Measurements from ENCODE around the gene ARHGAP10. TPM values are rescaled to one million over a fixed set of nuclear protein-coding genes. Genes with fewer than 3 reads are reported as not detected.
A peak's percentile ranks its signal among the peaks of the same experiment; 100 is the strongest.

The ARHGAP10 gene
- total RNA-seq, 1 experiment from 2014 or later, result 6.1 TPM

DNA sequence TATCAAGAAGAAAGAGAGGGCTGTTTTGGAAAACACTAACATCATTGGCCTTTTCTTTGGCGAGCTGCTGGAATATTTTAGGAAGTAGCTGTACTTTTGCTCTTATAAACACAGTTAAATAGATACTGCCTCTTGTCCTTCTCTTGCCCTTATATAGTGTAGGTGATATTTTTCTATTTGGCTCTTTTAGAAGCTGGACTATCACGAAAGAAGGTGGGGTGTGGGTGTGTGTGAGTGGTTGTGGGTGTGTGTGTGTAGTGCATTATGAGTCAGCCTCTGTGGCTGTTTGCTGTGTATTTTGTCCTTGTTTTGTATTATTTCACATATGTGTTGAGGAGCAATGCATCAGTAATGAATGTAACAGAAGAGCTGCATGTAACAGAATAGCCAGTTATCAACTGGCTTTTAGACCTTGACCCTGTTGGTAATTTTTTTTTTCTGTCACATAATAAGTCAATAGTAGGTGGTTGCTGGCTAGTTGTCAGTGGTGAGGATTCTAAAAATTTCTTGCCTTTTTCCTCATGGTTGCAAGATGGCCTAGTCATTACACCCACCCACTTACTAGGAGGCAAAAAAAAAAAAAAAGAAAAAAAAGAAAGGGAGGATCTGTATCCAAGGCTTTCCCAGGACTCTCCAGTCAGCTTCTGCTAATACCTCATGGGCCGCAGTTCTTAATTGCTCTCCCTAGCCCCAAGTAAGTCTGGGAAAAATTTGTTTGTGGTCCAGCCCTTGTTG is 23.8 kb downstream of the ARHGAP10 start:
- H3K27ac Mint-ChIP-seq (ENCODE audit: unreplicated experiment), result no peak overlapping the region
- peaks cover 18% of the 10 kb centered on the region for H3K4me1 Mint-ChIP-seq (ENCODE audit: low read depth, unreplicated experiment)
- no peaks in the 10 kb centered on the region for H3K36me3 Mint-ChIP-seq (ENCODE audit: insufficient read depth, unreplicated experiment)
- CTCF ChIA-PET, result no interaction called here
- no peak for DNase-seq
- no peak overlapping the region for H3K4me3 Mint-ChIP-seq (ENCODE audit: low read depth, unreplicated experiment)
- intact Hi-C loops (cut with micrococcal nuclease; ENCODE audit: unreplicated experiment), result no loop called here
- TF ChIP-seq, protein P1, sequence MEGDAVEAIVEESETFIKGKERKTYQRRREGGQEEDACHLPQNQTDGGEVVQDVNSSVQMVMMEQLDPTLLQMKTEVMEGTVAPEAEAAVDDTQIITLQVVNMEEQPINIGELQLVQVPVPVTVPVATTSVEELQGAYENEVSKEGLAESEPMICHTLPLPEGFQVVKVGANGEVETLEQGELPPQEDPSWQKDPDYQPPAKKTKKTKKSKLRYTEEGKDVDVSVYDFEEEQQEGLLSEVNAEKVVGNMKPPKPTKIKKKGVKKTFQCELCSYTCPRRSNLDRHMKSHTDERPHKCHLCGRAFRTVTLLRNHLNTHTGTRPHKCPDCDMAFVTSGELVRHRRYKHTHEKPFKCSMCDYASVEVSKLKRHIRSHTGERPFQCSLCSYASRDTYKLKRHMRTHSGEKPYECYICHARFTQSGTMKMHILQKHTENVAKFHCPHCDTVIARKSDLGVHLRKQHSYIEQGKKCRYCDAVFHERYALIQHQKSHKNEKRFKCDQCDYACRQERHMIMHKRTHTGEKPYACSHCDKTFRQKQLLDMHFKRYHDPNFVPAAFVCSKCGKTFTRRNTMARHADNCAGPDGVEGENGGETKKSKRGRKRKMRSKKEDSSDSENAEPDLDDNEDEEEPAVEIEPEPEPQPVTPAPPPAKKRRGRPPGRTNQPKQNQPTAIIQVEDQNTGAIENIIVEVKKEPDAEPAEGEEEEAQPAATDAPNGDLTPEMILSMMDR (IDR thresholded peaks at IDR 0.05; ENCODE audit: unreplicated experiment), result no peak
- H3K27me3 Mint-ChIP-seq (ENCODE audit: unreplicated experiment), result no peaks in the 10 kb centered on the region
- no peaks in the 10 kb centered on the region for H3K9me3 Mint-ChIP-seq (ENCODE audit: low read depth, unreplicated experiment)
- BruUV-seq (replicated peaks), result no TSS peak

GRCh38 chr4:147756417-147756816 is 24.5 kb downstream of the ARHGAP10 start:
- no TSS peak for BruUV-seq (replicated peaks)
- DNase-seq, result no peak

GRCh38 chr4:147760176-147760575 is 28.3 kb downstream of the ARHGAP10 start:
- no peak overlapping the region for H3K4me3 Mint-ChIP-seq (ENCODE audit: low read depth, unreplicated experiment)
- BruUV-seq (replicated peaks), result no TSS peak
- H3K4me1 Mint-ChIP-seq (ENCODE audit: low read depth, unreplicated experiment), result peaks cover 24% of the 10 kb centered on the region
- no peaks in the 10 kb centered on the region for H3K27me3 Mint-ChIP-seq (ENCODE audit: unreplicated experiment)
- intact Hi-C loops (cut with micrococcal nuclease; ENCODE audit: unreplicated experiment), result no loop called here
- H3K9me3 Mint-ChIP-seq (ENCODE audit: low read depth, unreplicated experiment), result no peaks in the 10 kb centered on the region
- no peak overlapping the region for H3K27ac Mint-ChIP-seq (ENCODE audit: unreplicated experiment)
- peak; percentile 1 for DNase-seq
- CTCF ChIA-PET, result interaction anchor here (0.7 kb wide), 1 partner anchor 683 kb away, joined by 3 read pairs; no protein-coding TSS in a partner anchor
- no peaks in the 10 kb centered on the region for H3K36me3 Mint-ChIP-seq (ENCODE audit: insufficient read depth, unreplicated experiment)
- TF ChIP-seq, protein P1 (IDR thresholded peaks at IDR 0.05; ENCODE audit: unreplicated experiment), result no peak

More at GRCh38 chr4:147756417-147756816, 24.5 kb downstream of the ARHGAP10 start:
- Mint-ChIP-seq H3K4me3 (ENCODE audit: low read depth, unreplicated experiment) (no peak overlapping the region), H3K36me3 (ENCODE audit: insufficient read depth, unreplicated experiment) (no peaks in the 10 kb centered on the region), H3K27ac (ENCODE audit: unreplicated experiment) (no peak overlapping the region), H3K4me1 (ENCODE audit: low read depth, unreplicated experiment) (peaks cover 21% of the 10 kb centered on the region), H3K27me3 (ENCODE audit: unreplicated experiment) (no peaks in the 10 kb centered on the region), H3K9me3 (ENCODE audit: low read depth, unreplicated experiment) (no peaks in the 10 kb centered on the region)
- TF ChIP-seq, protein P1 (IDR thresholded peaks at IDR 0.05; ENCODE audit: unreplicated experiment), result no peak
- intact Hi-C loops (cut with micrococcal nuclease; ENCODE audit: unreplicated experiment), result no loop called here
- CTCF ChIA-PET, result no interaction called here

DNA sequence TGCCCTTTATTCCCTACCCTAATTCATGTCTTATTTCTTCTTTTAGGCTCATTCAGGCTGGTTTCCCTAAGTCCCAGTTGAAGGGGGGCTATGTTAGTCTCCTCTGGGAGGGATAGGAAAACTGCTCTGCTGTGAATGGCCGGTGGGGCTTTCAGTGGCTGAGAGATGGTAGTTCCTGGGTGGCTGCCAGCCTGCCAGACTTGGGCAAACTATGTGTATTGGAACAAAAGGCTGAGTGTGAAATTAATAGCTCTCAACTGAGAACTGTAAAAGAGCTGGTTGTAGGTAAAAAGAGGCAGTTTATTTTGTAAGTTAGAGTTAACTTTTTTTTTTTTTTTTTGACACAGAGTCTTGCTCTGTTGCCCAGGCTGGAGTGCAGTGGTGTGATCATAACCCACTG is 28.8 kb downstream of the ARHGAP10 start:
- peak; percentile 11 for DNase-seq
- no peak overlapping the region for H3K27ac Mint-ChIP-seq (ENCODE audit: unreplicated experiment)

More for the DNA sequence above, 28.8 kb downstream of the ARHGAP10 start:
- intact Hi-C loops (cut with micrococcal nuclease; ENCODE audit: unreplicated experiment), result no loop called here
- H3K4me1 Mint-ChIP-seq (ENCODE audit: low read depth, unreplicated experiment), result peaks cover 24% of the 10 kb centered on the region
- no peaks in the 10 kb centered on the region for H3K36me3 Mint-ChIP-seq (ENCODE audit: insufficient read depth, unreplicated experiment)
- H3K4me3 Mint-ChIP-seq (ENCODE audit: low read depth, unreplicated experiment), result no peak overlapping the region
- no TSS peak for BruUV-seq (replicated peaks)
- CTCF ChIA-PET, result no interaction called here
- no peaks in the 10 kb centered on the region for H3K9me3 Mint-ChIP-seq (ENCODE audit: low read depth, unreplicated experiment)
- TF ChIP-seq, protein P1 (IDR thresholded peaks at IDR 0.05; ENCODE audit: unreplicated experiment), result no peak
- no peaks in the 10 kb centered on the region for H3K27me3 Mint-ChIP-seq (ENCODE audit: unreplicated experiment)

All from Calu3 (cell line).